H1 (cell line): ENCODE results near the gene MEIOB. TPM values are rescaled to one million over a fixed set of nuclear protein-coding genes. Genes with fewer than 3 reads are reported as not detected.

ENCODE experiments used
- CTCF ChIA-PET: fragments of 300-600 bp; sonication (Branson Sonifier 250); formaldehyde crosslinking; loops from one replicate; lab custom pipeline; 2021; ENCODE audit not compliant: partially characterized antibody; lab: Charles Lee
- POLR2A ChIA-PET: fragments of 300-600 bp; sonication (Branson Sonifier 250); formaldehyde crosslinking; loops from one replicate; lab custom pipeline; 2021; ENCODE audit warnings: inconsistent platforms; ENCODE audit not compliant: partially characterized antibody; lab: Charles Lee
- DNase-seq, 2 experiments: peaks; one replicate each; pipeline versions ENCODE4 v3.0.0 to v3.0.0-alpha.2; 2010 to 2022; ENCODE audit warnings: low spot score in 2 of 2, low read depth in 1 of 2, mixed read lengths in 1 of 2
- FAIRE-seq: peaks from 2 replicates; lab custom pipeline; 2011; peaks lifted over from hg19 to GRCh38; lab: Jason Lieb, UNC
- H2AFZ ChIP-seq: 2 replicates; pipeline ENCODE4 v1.8.1; 2012; ENCODE audit warnings: low read length, inconsistent platforms
- H2AK5ac ChIP-seq: 2 replicates; pipeline ENCODE4 v1.6.1; 2013; ENCODE audit warnings: low read depth, low read length
- H2BK120ac ChIP-seq: replicated peaks from 2 replicates; pipeline ENCODE3; 2013; ENCODE audit warnings: low read depth, low read length, inconsistent platforms
- H2BK12ac ChIP-seq: 2 replicates; pipeline ENCODE4 v1.6.1; 2013; ENCODE audit warnings: low read depth, low read length
- H2BK15ac ChIP-seq: 2 replicates; pipeline ENCODE4 v1.6.1; 2013; ENCODE audit warnings: low read length
- H2BK20ac ChIP-seq: 2 replicates; pipeline ENCODE4 v1.6.1; 2013; ENCODE audit warnings: low read length
- H2BK5ac ChIP-seq: 2 replicates; pipeline ENCODE4 v1.6.1; 2013; ENCODE audit warnings: low read depth, low read length
- H3K14ac ChIP-seq: 2 replicates; pipeline ENCODE4 v1.6.1; 2013; ENCODE audit warnings: inconsistent platforms; ENCODE audit not compliant: insufficient read length
- H3K18ac ChIP-seq: 2 replicates; pipeline ENCODE4 v1.6.1; 2013; ENCODE audit warnings: low read length; ENCODE audit errors: extremely low read depth
- H3K23ac ChIP-seq: 2 replicates; pipeline ENCODE4 v1.6.1; 2013; ENCODE audit warnings: inconsistent platforms; ENCODE audit not compliant: insufficient read length
- H3K23me2 ChIP-seq: 2 replicates; pipeline ENCODE4 v1.6.1; 2013; ENCODE audit warnings: low read depth, low read length
- H3K27ac ChIP-seq: 2 replicates; pipeline ENCODE4 v1.6.1; 2011; ENCODE audit warnings: low read depth, low read length, inconsistent platforms
- H3K27me3 ChIP-seq, 4 experiments: replicated peaks in 1 of 4; 1 replicate in 1 of 4; 2 replicates in 3 of 4; pipeline versions ENCODE4 v1.6.1 to v1.8.1; 2011 to 2013; ENCODE audit warnings: low read length in 3 of 4, mild to moderate bottlenecking in 3 of 4, inconsistent platforms in 2 of 4, mixed read lengths in 2 of 4, moderate library complexity in 1 of 4; ENCODE audit not compliant: control insufficient read depth in 3 of 4, insufficient read depth in 3 of 4; ENCODE audit errors: extremely low read depth in 1 of 4
- H3K36me3 ChIP-seq, 4 experiments: 2 replicates each; pipeline versions ENCODE4 v1.6.1 to v1.8.1; 2011 to 2013; ENCODE audit warnings: mild to moderate bottlenecking in 4 of 4, low read length in 3 of 4, moderate library complexity in 2 of 4, control low read depth in 1 of 4, inconsistent platforms in 1 of 4; ENCODE audit not compliant: insufficient read depth in 4 of 4, control insufficient read depth in 2 of 4
- H3K4ac ChIP-seq: replicated peaks from 2 replicates; pipeline ENCODE3; 2013; ENCODE audit warnings: low read length, low read depth, mixed read lengths, inconsistent platforms; ENCODE audit not compliant: insufficient read length
- H3K4me1 ChIP-seq, 4 experiments: replicated peaks in 1 of 4; 1 replicate in 1 of 4; 2 replicates in 3 of 4; pipeline versions ENCODE4 v1.6.1 to v1.8.1; 2011 to 2013; ENCODE audit warnings: low read length in 3 of 4, inconsistent platforms in 2 of 4, mixed read lengths in 1 of 4; ENCODE audit not compliant: insufficient read depth in 4 of 4, control insufficient read depth in 3 of 4
- H3K4me2 ChIP-seq, 2 experiments: 2 replicates each; pipeline versions ENCODE4 v1.6.1 to v1.8.1; 2011 to 2013; ENCODE audit warnings: low read depth in 2 of 2, low read length in 2 of 2, control low read depth in 1 of 2, inconsistent platforms in 1 of 2, mild to moderate bottlenecking in 1 of 2; ENCODE audit not compliant: insufficient read depth in 1 of 2
- H3K4me3 ChIP-seq, 4 experiments: fragments of 200-600, 300-600 bp in 1 of 4; sonication (generic), shearing (Covaris generic), sonication (Bioruptor Twin) in 1 of 4; 2 replicates each; pipeline versions ENCODE4 v1.5.1 to v1.8.1; 2011 to 2016; ENCODE audit warnings: low read length in 4 of 4, low read depth in 3 of 4, control low read depth in 2 of 4, inconsistent platforms in 2 of 4, mild to moderate bottlenecking in 2 of 4, mixed read lengths in 1 of 4, moderate library complexity in 1 of 4; ENCODE audit not compliant: insufficient read depth in 2 of 4; ENCODE audit errors: extremely low read depth in 1 of 4
- H3K56ac ChIP-seq: replicated peaks from 2 replicates; pipeline ENCODE3; 2013; ENCODE audit warnings: low read depth, mild to moderate bottlenecking, mixed read lengths, low read length, inconsistent platforms; ENCODE audit not compliant: insufficient read length
- H3K79me1 ChIP-seq: 2 replicates; pipeline ENCODE4 v1.6.1; 2013; ENCODE audit warnings: low read depth, low read length, control low read depth
- H3K79me2 ChIP-seq, 2 experiments: 2 replicates each; pipeline versions ENCODE4 v1.6.1 to v1.8.1; 2012 to 2013; ENCODE audit warnings: low read length in 2 of 2, mild to moderate bottlenecking in 2 of 2, inconsistent platforms in 1 of 2; ENCODE audit not compliant: insufficient read depth in 2 of 2, control insufficient read depth in 1 of 2
- H3K9ac ChIP-seq, 4 experiments: replicated peaks in 1 of 4; 1 replicate in 1 of 4; 2 replicates in 3 of 4; pipeline versions ENCODE4 v1.6.1 to v1.8.1; 2011 to 2013; ENCODE audit warnings: low read depth in 3 of 4, low read length in 3 of 4, control low read depth in 2 of 4, mild to moderate bottlenecking in 2 of 4, moderate library complexity in 2 of 4, inconsistent platforms in 1 of 4; ENCODE audit errors: extremely low read depth in 1 of 4
- H3K9me3 ChIP-seq, 2 experiments: 2 replicates each; pipeline versions ENCODE4 v1.6.1 to v1.8.1; 2012 to 2013; ENCODE audit warnings: mild to moderate bottlenecking in 2 of 2, moderate library complexity in 2 of 2, control low read depth in 1 of 2, inconsistent platforms in 1 of 2, low read depth in 1 of 2, low read length in 1 of 2, mixed read lengths in 1 of 2; ENCODE audit not compliant: insufficient read depth in 2 of 2
- H4K20me1 ChIP-seq, 2 experiments: replicated peaks in 1 of 2; 2 replicates each; pipeline versions ENCODE3 to v1.8.1; 2011 to 2013; ENCODE audit warnings: inconsistent platforms in 2 of 2, low read length in 2 of 2, mild to moderate bottlenecking in 1 of 2; ENCODE audit not compliant: insufficient read depth in 2 of 2, control insufficient read depth in 1 of 2
- H4K5ac ChIP-seq: 2 replicates; pipeline ENCODE4 v1.6.1; 2013; ENCODE audit warnings: low read length, low read depth, mixed read lengths, inconsistent platforms; ENCODE audit not compliant: insufficient read length
- H4K8ac ChIP-seq: 2 replicates; pipeline ENCODE4 v1.8.0; 2013; ENCODE audit warnings: mild to moderate bottlenecking, moderate library complexity, low read length, inconsistent platforms; ENCODE audit not compliant: insufficient read depth; ENCODE audit errors: extremely low read depth
- H4K91ac ChIP-seq: replicated peaks from 2 replicates; pipeline ENCODE3; 2013; ENCODE audit warnings: low read length, mixed read lengths, inconsistent platforms; ENCODE audit not compliant: insufficient read length
- FOSL1 ChIP-seq: IDR thresholded peaks from 2 replicates; pipeline ENCODE4 v1.6.1; 2011; ENCODE audit warnings: mild to moderate bottlenecking, low read depth, low read length, moderate library complexity; ENCODE audit not compliant: insufficient read depth
- GTF2F1 ChIP-seq: IDR thresholded peaks from 2 replicates; pipeline ENCODE4 v1.6.1; 2012; ENCODE audit warnings: low read depth, low read length, improper control_type of control experiment, borderline replicate concordance
- KDM4A ChIP-seq: IDR thresholded peaks from one replicate; pipeline ENCODE4 v1.7.1; 2012; ENCODE audit warnings: low read depth, mild to moderate bottlenecking, moderate library complexity, low read length, inconsistent platforms; ENCODE audit not compliant: severe bottlenecking
- KDM5A ChIP-seq: fragments of 200-600 bp; IDR thresholded peaks from 2 replicates; pipeline ENCODE4 v1.7.1; 2012; ENCODE audit warnings: mild to moderate bottlenecking, low read length, inconsistent platforms, mixed read lengths
- POLR2A ChIP-seq, 2 experiments: IDR thresholded peaks; 1 replicate in 1 of 2; 2 replicates in 1 of 2; pipeline ENCODE4 v1.6.1; 2011; ENCODE audit warnings: low read depth in 2 of 2, low read length in 2 of 2, mild to moderate bottlenecking in 2 of 2; ENCODE audit errors: control extremely low read depth in 1 of 2
- POU5F1 ChIP-seq: IDR thresholded peaks from 2 replicates; pipeline ENCODE4 v1.6.1; 2011; ENCODE audit warnings: low read depth, mild to moderate bottlenecking, low read length, moderate library complexity
- RNF2 ChIP-seq: fragments of 200-900, 300-1000 bp; sonication (generic); IDR thresholded peaks from 2 replicates; pipeline ENCODE4 v1.7.1; 2016; ENCODE audit warnings: borderline replicate concordance, low read depth, mild to moderate bottlenecking, antibody characterized with exemption, low read length; ENCODE audit not compliant: poor library complexity, severe bottlenecking; ENCODE audit errors: missing control alignments
- YY1 ChIP-seq: IDR thresholded peaks from 2 replicates; pipeline ENCODE4 v1.6.1; 2011; ENCODE audit warnings: low read depth, mild to moderate bottlenecking, low read length
- WGBS, 2 experiments: shearing (Covaris generic) in 1 of 2; methylation state at CpG; one replicate each; pipeline versions ENCODE4 v1.1.6 to v1.1.7; 2013 to 2015; ENCODE audit warnings: low lambda C conversion rate in 2 of 2, mixed read lengths in 2 of 2, inconsistent platforms in 1 of 2, low coverage in 1 of 2, missing lambda C conversion rate in 1 of 2; ENCODE audit not compliant: insufficient replicate concordance in 2 of 2, insufficient coverage in 1 of 2, insufficient read length in 1 of 2; ENCODE audit errors: extremely low coverage in 1 of 2, missing lambda C conversion rate in 1 of 2; 5-methylcytosine and 5-hydroxymethylcytosine counted together
- polyA plus RNA-seq, 7 experiments: library from polyadenylated mRNA; depleted of rRNA in 3 of 7; stranded (reverse) in 5 of 7; unstranded in 2 of 7; fragments of >200 nt in 5 of 7; fragments of 200-250 nt in 2 of 7; gene quantifications; 1 replicate in 5 of 7; 2 replicates in 1 of 7; 4 replicates in 1 of 7; pipeline versions ENCODE4 v1.2.1 to v1.2.3, GENCODE V29; 2011 to 2013; ENCODE audit warnings: missing spikeins in 2 of 7, mixed read lengths in 2 of 7
- total RNA-seq: library from RNA; stranded (reverse); fragmentation: NEBNext Ultra II Directional; extraction: Animal tissue kit (Norgen Biotek cat#: 25700); gene quantifications from 2 replicates; pipeline ENCODE4 v1.2.1, GENCODE V29; 2021

MEIOB gene
- total and polyA plus RNA-seq, 2 of the 8 experiments (the other 6 are each of a cell fraction or from before 2014, with no cell fraction given) = 0.63 to 1.1 TPM

- H2BK12ac ChIP-seq = no peak overlapping the region
- FAIRE-seq (no peak), DNase-seq (no peak)
- ChIA-PET POLR2A (no interaction called here), CTCF (no interaction called here)
- no peak overlapping the region for H3K56ac ChIP-seq
- H2AK5ac ChIP-seq = no peak overlapping the region
- H3K27ac ChIP-seq = no peak overlapping the region
- no peak overlapping the region for H3K23ac ChIP-seq
- no peak overlapping the region for H2AFZ ChIP-seq
- H2BK15ac ChIP-seq = no peak overlapping the region
- no peak overlapping the region for H2BK5ac ChIP-seq
- H3K27me3 ChIP-seq = no peaks in the 10 kb centered on the region
- no peak overlapping the region for H4K8ac ChIP-seq
- H4K20me1 ChIP-seq = no peaks in the 10 kb centered on the region
- no peak overlapping the region for H3K4me2 ChIP-seq
- no peak overlapping the region for H4K91ac ChIP-seq
- H3K9me3 ChIP-seq = peaks cover 3 to 6% of the 10 kb centered on the region in 2 experiments; a peak in 1 of 4 replicates
- no peak overlapping the region for H3K4me3 ChIP-seq
- H3K23me2 ChIP-seq = no peaks in the 10 kb centered on the region
- H3K79me1 ChIP-seq = no peaks in the 10 kb centered on the region
- H3K18ac ChIP-seq = no peak overlapping the region
- no peaks in the 10 kb centered on the region; a peak in 2 of 7 replicates for H3K4me1 ChIP-seq
- no peak overlapping the region for H3K4ac ChIP-seq
- WGBS, 2 experiments = 84% methylated on average over 18 of the region's 18 CpGs; no CpG with 5 or more reads in 1 of the 2 experiments
- no peaks in the 10 kb centered on the region for H3K79me2 ChIP-seq
- H3K14ac ChIP-seq = no peak overlapping the region
- no peak overlapping the region for H3K9ac ChIP-seq
- no peak overlapping the region for H2BK20ac ChIP-seq
- no peaks in the 10 kb centered on the region; a peak in 1 of 8 replicates for H3K36me3 ChIP-seq
- H4K5ac ChIP-seq = no peak overlapping the region
- H2BK120ac ChIP-seq = no peak overlapping the region
- no peak for TF ChIP-seq YY1
- no peak for TF ChIP-seq POLR2A (IDR thresholded peaks at IDR 0.05; ENCODE audit: control extremely low read depth in 1 of 2, low read depth in 2 of 2, low read length in 2 of 2)
- TF ChIP-seq FOSL1 = no peak
- TF ChIP-seq KDM4A = no peak
- no peak for TF ChIP-seq RNF2
- TF ChIP-seq POU5F1 = no peak
- no peak for TF ChIP-seq KDM5A
- no peak for TF ChIP-seq GTF2F1
Measured at GRCh38 chr16:1808691-1809090, 63.3 kb downstream of the MEIOB start.
